Common myeloid progenitor, CD34-positive (primary cell): ENCODE data around the gene MAGI2.

Source experiments
- CTCF ChIA-PET: fragments of 350-600 bp; sonication (Branson Sonifier 250); formaldehyde crosslinking; loops from one replicate; lab custom pipeline; 2021; ENCODE audit warnings: antibody characterized with exemption; lab: Charles Lee
- POLR2A ChIA-PET: fragments of 350-600 bp; sonication (Branson Sonifier 250); formaldehyde crosslinking; loops from one replicate; lab custom pipeline; 2021; ENCODE audit warnings: antibody characterized with exemption; lab: Charles Lee
- DNase-seq, 3 donors: peaks; one replicate each; pipeline versions ENCODE4 v3.0.0 to v3.0.0-alpha.2; 2013
- H3K27ac ChIP-seq, 2 experiments: 1 replicate in 1 of 2; 2 replicates in 1 of 2; pipeline ENCODE4 v1.7.0; 2013; ENCODE audit warnings: inconsistent platforms in 2 of 2, low read length in 2 of 2, mild to moderate bottlenecking in 2 of 2, low read depth in 1 of 2, moderate library complexity in 1 of 2; ENCODE audit not compliant: severe bottlenecking in 2 of 2, insufficient read depth in 1 of 2, poor library complexity in 1 of 2
- H3K27me3 ChIP-seq, 5 experiments: replicated peaks in 2 of 5; 1 replicate in 3 of 5; 2 replicates in 2 of 5; pipeline versions ENCODE4 v1.6.1 to v1.7.0; 2013; ENCODE audit warnings: low read length in 4 of 5, mild to moderate bottlenecking in 2 of 5, moderate library complexity in 2 of 5, inconsistent platforms in 1 of 5; ENCODE audit not compliant: insufficient read depth in 5 of 5, control insufficient read depth in 4 of 5
- H3K36me3 ChIP-seq, 4 experiments: 1 replicate in 2 of 4; 2 replicates in 2 of 4; pipeline versions ENCODE4 v1.6.1 to v1.7.0; 2013; ENCODE audit warnings: low read length in 3 of 4, control low read depth in 1 of 4, mild to moderate bottlenecking in 1 of 4; ENCODE audit not compliant: control insufficient read depth in 4 of 4, insufficient read depth in 4 of 4
- H3K4me1 ChIP-seq, 4 experiments: 1 replicate in 3 of 4; 2 replicates in 1 of 4; pipeline versions ENCODE4 v1.6.1 to v1.7.1; 2013; ENCODE audit warnings: low read length in 3 of 4, mild to moderate bottlenecking in 3 of 4, control low read depth in 1 of 4, inconsistent platforms in 1 of 4, moderate library complexity in 1 of 4; ENCODE audit not compliant: control insufficient read depth in 4 of 4, insufficient read depth in 4 of 4; ENCODE audit errors: control extremely low read depth in 1 of 4
- H3K4me3 ChIP-seq, 7 experiments: 1 replicate in 4 of 7; 2 replicates in 3 of 7; pipeline versions ENCODE4 v1.5.1 to v1.7.0; 2013; ENCODE audit warnings: mild to moderate bottlenecking in 7 of 7, low read length in 6 of 7, moderate library complexity in 6 of 7, inconsistent platforms in 2 of 7, low read depth in 2 of 7, control low read depth in 1 of 7; ENCODE audit not compliant: insufficient read depth in 4 of 7, control insufficient read depth in 1 of 7; ENCODE audit errors: extremely low read depth in 1 of 7
- H3K9me3 ChIP-seq, 5 experiments: 1 replicate in 4 of 5; 2 replicates in 1 of 5; pipeline versions ENCODE4 v1.6.1 to v1.7.1; 2013; ENCODE audit warnings: low read length in 4 of 5, mild to moderate bottlenecking in 2 of 5, inconsistent platforms in 1 of 5, low read depth in 1 of 5, moderate library complexity in 1 of 5; ENCODE audit not compliant: control insufficient read depth in 4 of 5, insufficient read depth in 2 of 5; ENCODE audit errors: control extremely low read depth in 1 of 5
- WGBS: methylation state at CpG from one replicate; pipeline ENCODE4 v1.1.5; 2013; ENCODE audit not compliant: insufficient coverage; 5-methylcytosine and 5-hydroxymethylcytosine counted together

Gene MAGI2

DNA sequence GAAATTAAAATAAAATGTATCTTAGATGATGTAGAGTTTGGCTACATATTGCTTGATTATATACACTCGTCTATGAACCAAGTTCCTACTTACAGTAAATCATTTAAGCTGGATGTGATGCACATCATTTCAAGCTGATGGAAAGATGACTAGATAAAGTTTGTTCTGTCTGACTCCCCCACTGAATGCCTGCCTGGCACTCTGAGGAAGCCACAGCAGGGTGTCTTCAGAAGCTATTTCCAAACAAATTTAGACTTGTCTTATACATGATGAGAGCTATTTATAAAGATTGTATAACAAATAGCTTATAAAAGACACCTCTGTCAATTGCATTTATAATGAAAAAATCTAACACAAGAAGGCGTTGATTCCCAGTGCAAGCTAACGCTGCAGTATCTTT is 741.4 kb downstream of the MAGI2 start:
- H3K4me3 ChIP-seq, result no peak overlapping the region
- ChIA-PET CTCF (no interaction called here), POLR2A (no interaction called here)
- no peak for DNase-seq
- no peaks in the 10 kb centered on the region for H3K27me3 ChIP-seq
- H3K36me3 ChIP-seq, result no peaks in the 10 kb centered on the region
- no peaks in the 10 kb centered on the region for H3K9me3 ChIP-seq
- WGBS, result 100% methylated on average over 2 of the region's 3 CpGs
- H3K4me1 ChIP-seq, result no peaks in the 10 kb centered on the region
- no peak overlapping the region for H3K27ac ChIP-seq

DNA sequence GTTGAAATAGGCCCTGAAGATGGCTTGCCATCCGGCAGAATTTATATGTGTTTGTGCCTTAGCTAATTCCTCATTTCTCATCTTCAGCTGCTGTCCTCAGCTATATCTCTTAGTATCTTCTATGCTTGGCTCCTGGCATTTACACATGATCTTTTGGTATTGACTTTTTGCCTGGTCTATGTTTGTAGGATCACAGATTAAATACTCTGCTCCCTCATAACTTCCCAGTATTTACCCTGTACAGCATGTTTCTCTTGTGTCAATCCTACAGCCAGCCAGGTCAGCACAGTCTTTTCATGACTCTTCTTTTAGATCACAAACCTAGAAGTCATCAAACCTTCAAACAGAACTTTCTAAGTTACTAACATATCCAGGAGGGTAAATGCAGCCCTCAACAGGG is 743.8 kb downstream of the MAGI2 start:
- POLR2A ChIA-PET, result no interaction called here

DNA sequence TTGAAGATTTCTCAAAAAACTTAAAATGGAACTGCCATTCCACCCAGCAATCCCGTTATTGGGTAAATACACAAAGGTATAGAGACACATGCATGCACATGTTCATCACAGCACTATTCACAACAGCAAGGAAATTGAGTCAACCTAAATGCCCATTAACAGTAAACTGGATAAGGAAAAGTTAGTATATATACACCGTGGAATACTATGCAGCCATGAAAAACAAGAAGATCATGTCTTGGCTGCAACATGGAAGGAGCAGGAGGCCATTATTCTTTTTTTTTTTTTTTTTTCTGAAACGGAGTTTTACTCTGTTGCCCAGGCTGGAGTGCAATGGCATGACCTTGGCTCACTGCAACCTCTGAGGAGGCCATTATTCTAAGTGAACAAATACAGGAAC is 749.0 kb downstream of the MAGI2 start:
- ChIA-PET CTCF (no interaction called here), POLR2A (no interaction called here)
- Histone ChIP-seq H3K4me1 (no peaks in the 10 kb centered on the region), H3K27me3 (no peaks in the 10 kb centered on the region), H3K36me3 (no peaks in the 10 kb centered on the region), H3K9me3 (no peaks in the 10 kb centered on the region), H3K27ac (no peak overlapping the region), H3K4me3 (no peak overlapping the region)
- no peak for DNase-seq
- WGBS, result no CpG with 5 or more reads among the region's 3 CpGs

More for the DNA sequence above, 743.8 kb downstream of the MAGI2 start:
- CTCF ChIA-PET, result interaction anchor here (0.8 kb wide), 1 partner anchor 8 kb away, joined by 3 read pairs; no protein-coding TSS in a partner anchor
- Histone ChIP-seq H3K9me3 (no peaks in the 10 kb centered on the region), H3K4me1 (no peaks in the 10 kb centered on the region), H3K27ac (no peak overlapping the region), H3K4me3 (no peak overlapping the region), H3K36me3 (no peaks in the 10 kb centered on the region), H3K27me3 (no peaks in the 10 kb centered on the region)
- DNase-seq, result no peak
- no CpG with 5 or more reads among the region's 1 CpG for WGBS

DNA sequence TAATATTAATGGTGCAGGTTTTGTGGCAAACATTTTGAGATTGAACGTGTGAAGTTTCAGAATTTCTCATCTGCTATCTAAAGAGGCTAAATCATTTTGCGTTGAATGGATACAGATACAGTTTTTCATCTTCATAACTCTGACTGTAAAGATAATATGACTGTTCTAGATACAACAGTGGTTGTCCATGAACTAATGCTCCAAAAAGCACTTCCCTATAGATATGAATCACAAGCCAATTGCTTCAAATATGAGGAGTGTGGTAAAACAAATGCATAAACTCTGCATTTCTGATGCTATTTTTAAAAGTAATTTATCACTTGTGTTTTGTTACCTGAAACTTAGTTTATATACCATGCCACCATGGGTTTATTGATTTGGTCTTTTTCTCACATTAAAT is 750.1 kb downstream of the MAGI2 start:
- H3K4me3 ChIP-seq, result no peak overlapping the region
- no peak overlapping the region for H3K27ac ChIP-seq
- H3K4me1 ChIP-seq, result no peaks in the 10 kb centered on the region
- CTCF ChIA-PET, result no interaction called here
- no CpG with 5 or more reads among the region's 2 CpGs for WGBS
- no peak for DNase-seq
- POLR2A ChIA-PET, result no interaction called here
- no peaks in the 10 kb centered on the region for H3K9me3 ChIP-seq
- H3K36me3 ChIP-seq, result no peaks in the 10 kb centered on the region
- H3K27me3 ChIP-seq, result no peaks in the 10 kb centered on the region

DNA sequence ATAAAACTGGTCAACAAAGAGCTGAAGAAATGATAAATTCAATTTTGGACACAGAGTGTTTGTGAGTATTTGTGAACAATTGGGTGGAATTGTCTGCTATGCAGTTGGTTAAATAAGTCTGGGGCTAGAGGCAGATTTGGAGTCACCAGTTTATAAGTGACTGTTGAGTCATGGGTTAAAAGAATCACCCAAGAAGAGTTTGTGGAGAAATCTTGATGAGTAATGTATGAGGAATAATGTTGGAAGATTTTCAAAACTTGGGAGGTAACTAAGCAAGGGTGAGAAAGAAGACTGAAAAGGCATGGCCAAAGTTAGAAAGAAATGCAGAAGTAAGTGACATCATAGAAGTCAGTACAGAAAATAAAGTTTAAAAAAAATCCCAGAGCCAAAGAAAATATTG is 750.7 kb downstream of the MAGI2 start:
- Histone ChIP-seq H3K4me3 (no peak overlapping the region), H3K27ac (no peak overlapping the region), H3K9me3 (no peaks in the 10 kb centered on the region), H3K27me3 (no peaks in the 10 kb centered on the region), H3K36me3 (no peaks in the 10 kb centered on the region), H3K4me1 (no peaks in the 10 kb centered on the region)
- DNase-seq, result no peak
- POLR2A ChIA-PET, result no interaction called here
- CTCF ChIA-PET, result no interaction called here

DNA sequence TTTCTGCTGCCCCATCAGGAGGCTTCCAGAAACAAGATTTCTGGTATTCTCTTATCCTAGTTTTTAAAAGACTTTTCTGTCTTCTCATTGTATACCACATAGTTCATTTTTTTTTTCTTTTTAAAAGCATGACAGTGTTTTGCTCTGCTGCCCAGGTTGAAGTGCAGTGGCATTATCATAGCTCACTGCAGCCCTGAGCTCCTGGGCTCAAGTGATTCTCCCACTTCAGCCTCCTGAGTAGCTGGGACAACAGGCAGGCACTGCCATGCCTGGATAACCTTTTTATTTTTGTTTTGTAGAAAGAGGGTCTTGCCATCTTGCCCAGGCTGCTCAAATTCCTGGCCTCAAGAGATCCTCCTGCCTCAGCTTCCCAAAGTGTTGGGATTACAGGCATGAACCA is 757.6 kb downstream of the MAGI2 start:
- no peak for DNase-seq

DNA sequence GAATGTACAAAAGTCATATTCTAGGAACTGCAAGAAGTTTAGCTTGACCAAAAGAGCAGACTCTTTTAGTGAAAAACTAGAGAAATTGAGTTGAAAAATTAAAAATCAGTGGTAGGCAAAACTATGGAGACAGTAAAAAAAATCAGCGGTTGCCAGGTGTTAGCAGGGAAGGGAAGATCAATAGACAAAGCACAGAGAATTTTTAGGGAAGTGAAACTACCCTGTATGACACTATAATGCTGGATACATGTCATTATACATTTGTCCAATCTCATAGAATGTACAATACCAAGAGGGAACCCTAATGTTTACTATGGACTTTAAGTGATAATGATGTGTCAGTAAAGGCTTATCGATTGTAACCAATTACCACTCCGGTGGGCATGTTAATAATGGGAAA is 761.9 kb downstream of the MAGI2 start:
- H3K36me3 ChIP-seq, result no peaks in the 10 kb centered on the region
- H3K27me3 ChIP-seq, result no peaks in the 10 kb centered on the region
- H3K4me1 ChIP-seq, result no peaks in the 10 kb centered on the region
- H3K27ac ChIP-seq, result no peak overlapping the region
- H3K9me3 ChIP-seq, result no peaks in the 10 kb centered on the region
- DNase-seq, result no peak
- ChIA-PET CTCF (no interaction called here), POLR2A (no interaction called here)
- 100% methylated on average over 1 of the region's 3 CpGs for WGBS
- no peak overlapping the region for H3K4me3 ChIP-seq

More for the DNA sequence above, 757.6 kb downstream of the MAGI2 start:
- no peaks in the 10 kb centered on the region for H3K9me3 ChIP-seq
- H3K4me3 ChIP-seq, result no peak overlapping the region
- CTCF ChIA-PET, result no interaction called here
- H3K27ac ChIP-seq, result no peak overlapping the region
- no peaks in the 10 kb centered on the region for H3K27me3 ChIP-seq
- no peaks in the 10 kb centered on the region for H3K36me3 ChIP-seq
- no peaks in the 10 kb centered on the region for H3K4me1 ChIP-seq
- POLR2A ChIA-PET, result no interaction called here
